Measurements from ENCODE around the gene SPTB.

DNA sequence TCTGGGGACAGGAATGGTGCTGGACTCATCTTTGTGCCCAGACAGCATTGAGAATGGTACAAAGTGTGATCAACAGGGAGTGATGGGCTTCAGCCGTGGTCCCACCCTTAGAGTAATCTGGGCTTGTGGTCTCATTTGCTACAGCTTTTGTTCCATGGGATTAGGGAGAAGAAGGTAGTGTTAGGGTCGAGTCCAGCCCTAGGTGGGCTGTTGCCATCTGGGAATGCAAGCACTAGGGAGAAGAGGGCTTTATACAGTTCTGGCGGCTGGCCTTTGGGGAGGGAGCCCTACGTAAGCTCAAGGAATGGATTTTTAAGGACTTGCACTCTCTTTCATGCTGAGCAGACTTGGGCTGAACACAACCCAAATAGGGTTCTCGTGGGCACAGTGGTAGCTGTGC lies 170.6 kb downstream of the SPTB start:
- TF ChIP-seq CTCF (IDR thresholded peaks at IDR 0.05 in 2 of 3, conservative IDR thresholded peaks at IDR 0.05 in 1 of 3; ENCODE audit: control insufficient read depth in 2 of 3, extremely low read depth in 1 of 3, insufficient read depth in 1 of 3, low read depth in 3 of 3, low read length in 3 of 3) = no peak
- TF ChIP-seq SMC3 (IDR thresholded peaks at IDR 0.05; ENCODE audit: borderline replicate concordance, low read length) = no peak
- no peak for TF ChIP-seq EP300 (IDR thresholded peaks at IDR 0.05; ENCODE audit: borderline replicate concordance in 1 of 2, control insufficient read depth in 1 of 2, low read depth in 2 of 2, low read length in 2 of 2)
- no peak for TF ChIP-seq IRF3 (IDR thresholded peaks at IDR 0.05)
- no peak for TF ChIP-seq JUND (IDR thresholded peaks at IDR 0.05; ENCODE audit: low read depth, low read length)
- TF ChIP-seq, protein P1, sequence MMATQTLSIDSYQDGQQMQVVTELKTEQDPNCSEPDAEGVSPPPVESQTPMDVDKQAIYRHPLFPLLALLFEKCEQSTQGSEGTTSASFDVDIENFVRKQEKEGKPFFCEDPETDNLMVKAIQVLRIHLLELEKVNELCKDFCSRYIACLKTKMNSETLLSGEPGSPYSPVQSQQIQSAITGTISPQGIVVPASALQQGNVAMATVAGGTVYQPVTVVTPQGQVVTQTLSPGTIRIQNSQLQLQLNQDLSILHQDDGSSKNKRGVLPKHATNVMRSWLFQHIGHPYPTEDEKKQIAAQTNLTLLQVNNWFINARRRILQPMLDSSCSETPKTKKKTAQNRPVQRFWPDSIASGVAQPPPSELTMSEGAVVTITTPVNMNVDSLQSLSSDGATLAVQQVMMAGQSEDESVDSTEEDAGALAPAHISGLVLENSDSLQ (IDR thresholded peaks at IDR 0.05) = no peak
- no peak for TF ChIP-seq TCF3 (IDR thresholded peaks at IDR 0.05; ENCODE audit: borderline replicate concordance, insufficient read depth, low read depth, low read length)
- TF ChIP-seq SUPT20H (IDR thresholded peaks at IDR 0.05; ENCODE audit: borderline replicate concordance, control insufficient read depth, low read depth, low read length) = no peak
- no peak for TF ChIP-seq ZNF384 (IDR thresholded peaks at IDR 0.05; ENCODE audit: borderline replicate concordance, low read depth, low read length)
- TF ChIP-seq RAD21 (IDR thresholded peaks at IDR 0.05; ENCODE audit: insufficient read depth, low read depth, low read length) = no peak
- TF ChIP-seq POLR2A (IDR thresholded peaks at IDR 0.05; ENCODE audit: low read depth, low read length) = no peak
